ENCODE measurements around the gene VAPA.
A peak's percentile ranks its signal among the peaks of the same experiment; 100 is the strongest.
"Not testable (repeated sequence)": the region's sequence is repeated elsewhere in the genome, so short reads cannot be mapped to it uniquely, and the experiment has no call there.

Gene VAPA

GRCh38 chr18:9906481-9906880 lies 7.3 kb upstream of the VAPA start:
- H3K9me3 ChIP-seq (replicated peaks; ENCODE audit: low read length) = no peaks in the 10 kb centered on the region
- H3K4me1 ChIP-seq (ENCODE audit: control insufficient read depth, insufficient read depth, low read length) = peaks cover 4% of the 10 kb centered on the region
- no peaks in the 10 kb centered on the region for H3K36me3 ChIP-seq (ENCODE audit: insufficient read depth, low read length)
- no peak overlapping the region for H3K4me3 ChIP-seq (ENCODE audit: low read length)
- H3K4me2 ChIP-seq (ENCODE audit: low read length) = no peak overlapping the region
- peaks cover 8% of the 10 kb centered on the region for H3K27me3 ChIP-seq (ENCODE audit: control insufficient read depth, insufficient read depth, low read length)
- no peak overlapping the region for H3K9ac ChIP-seq (ENCODE audit: low read depth, low read length)

DNA sequence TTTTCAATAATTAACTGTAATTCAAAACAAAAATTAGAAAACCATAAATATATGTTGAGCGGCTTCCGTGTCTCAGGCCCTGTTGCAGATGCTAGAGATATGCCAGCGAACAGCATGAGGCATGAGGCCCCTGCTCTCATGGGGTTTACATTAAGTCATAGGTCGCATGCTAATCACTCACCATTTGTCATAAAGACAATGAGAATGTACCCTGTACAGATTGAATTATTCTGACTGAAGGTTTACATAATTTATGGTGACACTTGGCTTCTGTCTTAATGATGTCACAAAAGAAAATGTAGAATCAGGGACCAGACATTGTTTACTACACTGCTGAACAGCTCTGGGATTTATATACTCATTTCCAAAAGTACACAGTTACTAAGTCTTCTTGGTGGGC lies 5.9 kb upstream of the VAPA start:
- Histone ChIP-seq H3K9ac (ENCODE audit: low read depth, low read length) (no peak overlapping the region), H3K9me3 (replicated peaks; ENCODE audit: low read length) (no peaks in the 10 kb centered on the region), H3K4me2 (ENCODE audit: low read length) (no peak overlapping the region)

DNA sequence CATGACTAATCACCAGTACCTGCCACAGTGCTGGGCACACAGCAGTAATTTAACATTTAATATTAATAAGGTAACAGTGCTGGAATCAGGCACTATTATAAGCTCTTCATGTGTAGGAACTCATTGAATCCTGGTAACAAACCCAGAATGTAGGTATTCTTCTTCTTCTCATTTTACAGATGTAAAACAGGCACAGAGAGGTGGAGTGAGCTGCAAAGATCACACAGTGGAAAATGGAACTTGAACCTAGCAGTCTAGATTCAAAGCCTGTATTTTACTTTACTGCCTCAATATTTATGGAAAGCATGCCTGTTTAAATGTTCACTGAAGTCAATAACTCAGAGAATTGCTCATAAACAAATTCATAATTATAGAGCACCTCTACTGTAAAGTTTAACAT lies 3.7 kb upstream of the VAPA start:
- Histone ChIP-seq H3K9ac (ENCODE audit: low read depth, low read length) (no peak overlapping the region), H3K4me3 (ENCODE audit: low read length) (no peak overlapping the region), H3K9me3 (replicated peaks; ENCODE audit: low read length) (no peaks in the 10 kb centered on the region), H3K4me2 (ENCODE audit: low read length) (no peak overlapping the region), H3K36me3 (ENCODE audit: insufficient read depth, low read length) (no peaks in the 10 kb centered on the region), H3K27me3 (ENCODE audit: control insufficient read depth, insufficient read depth, low read length) (peaks cover 8% of the 10 kb centered on the region), H3K4me1 (ENCODE audit: control insufficient read depth, insufficient read depth, low read length) (peaks cover 10% of the 10 kb centered on the region)

More for the DNA sequence above, 5.9 kb upstream of the VAPA start:
- Histone ChIP-seq H3K4me3 (ENCODE audit: low read length) (no peak overlapping the region), H3K27me3 (ENCODE audit: control insufficient read depth, insufficient read depth, low read length) (peaks cover 8% of the 10 kb centered on the region), H3K4me1 (ENCODE audit: control insufficient read depth, insufficient read depth, low read length) (peaks cover 7% of the 10 kb centered on the region), H3K36me3 (ENCODE audit: insufficient read depth, low read length) (no peaks in the 10 kb centered on the region)

- no peaks in the 10 kb centered on the region for H3K36me3 ChIP-seq (ENCODE audit: insufficient read depth, low read length)
- H3K27me3 ChIP-seq (ENCODE audit: control insufficient read depth, insufficient read depth, low read length) = peaks cover 8% of the 10 kb centered on the region
- no peak overlapping the region for H3K4me2 ChIP-seq (ENCODE audit: low read length)
- H3K4me3 ChIP-seq (ENCODE audit: low read length) = no peak overlapping the region
- peaks cover 6% of the 10 kb centered on the region for H3K4me1 ChIP-seq (ENCODE audit: control insufficient read depth, insufficient read depth, low read length)
- H3K9me3 ChIP-seq (replicated peaks; ENCODE audit: low read length) = no peaks in the 10 kb centered on the region
- H3K9ac ChIP-seq (ENCODE audit: low read depth, low read length) = no peak overlapping the region
These were observed 3.2 kb upstream of the VAPA start for GRCh38 chr18:9910661-9911060.

DNA sequence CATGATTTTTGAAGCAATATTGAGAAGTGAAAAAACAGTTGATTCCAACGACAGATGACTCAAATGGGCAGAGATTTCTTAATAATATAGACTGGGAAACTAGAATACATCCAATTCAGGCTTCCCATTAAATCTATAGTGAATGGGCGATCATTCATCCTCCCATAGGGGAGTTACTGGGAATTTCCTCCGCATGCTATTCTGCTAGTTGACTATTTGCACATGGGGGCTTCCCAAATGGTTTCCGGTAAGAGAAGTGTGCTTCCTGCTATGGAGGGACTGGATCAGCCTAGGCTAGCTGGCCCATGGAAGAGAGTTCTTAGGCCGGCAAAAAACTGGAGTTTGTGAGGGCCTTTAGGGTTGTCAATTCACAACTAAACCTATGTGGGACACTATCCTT lies 2.6 kb upstream of the VAPA start:
- Histone ChIP-seq H3K4me3 (ENCODE audit: low read length) (no peak overlapping the region), H3K9me3 (replicated peaks; ENCODE audit: low read length) (no peaks in the 10 kb centered on the region), H3K9ac (ENCODE audit: low read depth, low read length) (no peak overlapping the region), H3K4me1 (ENCODE audit: control insufficient read depth, insufficient read depth, low read length) (peaks cover 11% of the 10 kb centered on the region), H3K27me3 (ENCODE audit: control insufficient read depth, insufficient read depth, low read length) (peaks cover 8% of the 10 kb centered on the region), H3K36me3 (ENCODE audit: insufficient read depth, low read length) (no peaks in the 10 kb centered on the region), H3K4me2 (ENCODE audit: low read length) (no peak overlapping the region)

- H3K4me2 ChIP-seq (ENCODE audit: low read length); H3K9me3 ChIP-seq (replicated peaks; ENCODE audit: low read length); H3K4me3 ChIP-seq (ENCODE audit: low read length); H3K9ac ChIP-seq (ENCODE audit: low read depth, low read length); H3K27me3 ChIP-seq (ENCODE audit: control insufficient read depth, insufficient read depth, low read length); H3K36me3 ChIP-seq (ENCODE audit: insufficient read depth, low read length): not testable (repeated sequence)
- H3K4me1 ChIP-seq (ENCODE audit: control insufficient read depth, insufficient read depth, low read length) = peaks cover 21% of the 10 kb centered on the region
These were observed 1.5 kb upstream of the VAPA start for GRCh38 chr18:9912285-9912684.

DNA sequence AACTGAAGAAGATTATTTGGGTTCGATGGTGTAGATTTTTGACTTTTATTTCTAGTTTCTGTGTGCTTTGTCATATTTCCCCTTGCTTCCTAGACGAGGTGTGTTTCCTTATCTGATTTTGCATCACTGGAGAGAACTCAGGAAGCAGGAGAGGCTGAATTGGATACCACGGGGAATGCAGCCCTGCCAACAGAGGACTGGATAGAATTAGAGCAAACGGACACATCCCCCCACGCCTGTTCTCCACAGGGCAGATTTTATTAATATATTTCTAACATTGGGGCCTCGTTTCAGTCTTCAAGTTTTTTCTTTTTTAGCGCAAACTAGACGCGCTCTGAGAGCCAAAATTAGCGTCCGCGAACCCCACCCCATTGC lies 678 bp upstream of the VAPA start:
- H3K9me3 ChIP-seq (replicated peaks; ENCODE audit: low read length) = no peaks in the 10 kb centered on the region
- H3K4me2 ChIP-seq (ENCODE audit: low read length) = peak overlapping the region; percentile 84
- peak overlapping the region; percentile 97 for H3K9ac ChIP-seq (ENCODE audit: low read depth, low read length)
- peaks cover 29% of the 10 kb centered on the region for H3K4me1 ChIP-seq (ENCODE audit: control insufficient read depth, insufficient read depth, low read length)
- H3K36me3 ChIP-seq (ENCODE audit: insufficient read depth, low read length) = no peaks in the 10 kb centered on the region
- peak overlapping the region; percentile 92 for H3K4me3 ChIP-seq (ENCODE audit: low read length)
- H3K27me3 ChIP-seq (ENCODE audit: control insufficient read depth, insufficient read depth, low read length) = peaks cover 5% of the 10 kb centered on the region

- H3K36me3 ChIP-seq (ENCODE audit: insufficient read depth, low read length) = no peaks in the 10 kb centered on the region
- H3K27me3 ChIP-seq (ENCODE audit: control insufficient read depth, insufficient read depth, low read length) = no peaks in the 10 kb centered on the region
- no peaks in the 10 kb centered on the region for H3K9me3 ChIP-seq (replicated peaks; ENCODE audit: low read length)
- H3K4me3 ChIP-seq (ENCODE audit: low read length) = peak overlapping the region; percentile 92
- peaks cover 41% of the 10 kb centered on the region for H3K4me1 ChIP-seq (ENCODE audit: control insufficient read depth, insufficient read depth, low read length)
- H3K9ac ChIP-seq (ENCODE audit: low read depth, low read length) = peak overlapping the region; percentile 97
- H3K4me2 ChIP-seq (ENCODE audit: low read length) = peak overlapping the region; percentile 57
These were observed 443 bp downstream of the VAPA start for GRCh38 chr18:9914334-9914583.

- Histone ChIP-seq H3K4me1 (ENCODE audit: control insufficient read depth, insufficient read depth, low read length) (peaks cover 44% of the 10 kb centered on the region), H3K27me3 (ENCODE audit: control insufficient read depth, insufficient read depth, low read length) (no peaks in the 10 kb centered on the region), H3K4me3 (ENCODE audit: low read length) (peak overlapping the region; percentile 92), H3K4me2 (ENCODE audit: low read length) (peak overlapping the region; percentile 81), H3K36me3 (ENCODE audit: insufficient read depth, low read length) (no peaks in the 10 kb centered on the region), H3K9me3 (replicated peaks; ENCODE audit: low read length) (no peaks in the 10 kb centered on the region), H3K9ac (ENCODE audit: low read depth, low read length) (peak overlapping the region; percentile 97)
These were observed 921 bp downstream of the VAPA start for GRCh38 chr18:9914584-9915290.

- no peaks in the 10 kb centered on the region for H3K36me3 ChIP-seq (ENCODE audit: insufficient read depth, low read length)
- H3K4me1 ChIP-seq (ENCODE audit: control insufficient read depth, insufficient read depth, low read length) = peaks cover 44% of the 10 kb centered on the region
- peak overlapping the region; percentile 97 for H3K9ac ChIP-seq (ENCODE audit: low read depth, low read length)
- peak overlapping the region; percentile 81 for H3K4me2 ChIP-seq (ENCODE audit: low read length)
- H3K9me3 ChIP-seq (replicated peaks; ENCODE audit: low read length) = no peaks in the 10 kb centered on the region
- peak overlapping the region; percentile 92 for H3K4me3 ChIP-seq (ENCODE audit: low read length)
- H3K27me3 ChIP-seq (ENCODE audit: control insufficient read depth, insufficient read depth, low read length) = no peaks in the 10 kb centered on the region
These were observed 1.7 kb downstream of the VAPA start for GRCh38 chr18:9915291-9916076.

DNA sequence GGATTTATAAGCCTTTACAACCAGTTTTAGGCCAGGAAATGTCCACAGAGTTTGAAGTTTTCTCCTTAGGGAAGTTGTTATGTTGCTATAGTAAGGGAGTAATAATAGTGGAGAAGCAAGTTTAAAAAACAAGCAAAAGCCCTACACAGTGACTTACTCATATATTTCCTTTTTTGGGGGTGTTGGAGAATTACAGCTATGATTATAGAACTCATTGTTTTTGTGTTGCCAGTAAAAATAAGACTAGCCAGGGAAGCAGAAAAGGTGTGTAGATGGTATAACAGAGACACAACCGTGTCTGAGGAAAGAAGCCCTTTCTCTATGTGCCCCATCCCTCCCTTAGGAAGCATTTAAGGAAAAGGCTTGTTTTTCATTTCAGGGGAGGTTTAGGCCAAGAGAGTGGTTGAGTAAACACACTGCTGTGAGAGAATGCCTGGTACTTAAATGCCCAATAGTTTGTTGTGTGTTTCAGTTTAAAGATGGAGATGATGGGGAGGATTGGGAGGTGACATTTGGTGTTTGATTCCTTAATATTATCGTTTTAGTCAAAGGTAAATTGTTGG lies 2.3 kb downstream of the VAPA start:
- H3K4me1 ChIP-seq (ENCODE audit: control insufficient read depth, insufficient read depth, low read length) = peaks cover 48% of the 10 kb centered on the region
- H3K9me3 ChIP-seq (replicated peaks; ENCODE audit: low read length) = no peaks in the 10 kb centered on the region
- peak overlapping the region; percentile 97 for H3K9ac ChIP-seq (ENCODE audit: low read depth, low read length)
- peak overlapping the region; percentile 92 for H3K4me3 ChIP-seq (ENCODE audit: low read length)
- H3K4me2 ChIP-seq (ENCODE audit: low read length) = peak overlapping the region; percentile 81
- no peaks in the 10 kb centered on the region for H3K27me3 ChIP-seq (ENCODE audit: control insufficient read depth, insufficient read depth, low read length)
- no peaks in the 10 kb centered on the region for H3K36me3 ChIP-seq (ENCODE audit: insufficient read depth, low read length)

- Histone ChIP-seq H3K36me3 (ENCODE audit: insufficient read depth, low read length) (no peaks in the 10 kb centered on the region), H3K4me2 (ENCODE audit: low read length) (peak overlapping the region; percentile 81), H3K4me1 (ENCODE audit: control insufficient read depth, insufficient read depth, low read length) (peaks cover 48% of the 10 kb centered on the region), H3K9ac (ENCODE audit: low read depth, low read length) (peak overlapping the region; percentile 97), H3K9me3 (replicated peaks; ENCODE audit: low read length) (no peaks in the 10 kb centered on the region), H3K4me3 (ENCODE audit: low read length) (peak overlapping the region; percentile 92), H3K27me3 (ENCODE audit: control insufficient read depth, insufficient read depth, low read length) (no peaks in the 10 kb centered on the region)
These were observed 3.0 kb downstream of the VAPA start for GRCh38 chr18:9916808-9917207.

Data from skeletal muscle satellite cell (primary cell).